Activated CD8-positive, alpha-beta memory T cell treated with anti-CD3 and anti-CD28 coated beads, Interleukin-2, amount 10 ng/mL, durations not matched to agents 7 days and 5 days (primary cell): ENCODE measurements around the gene MGAT5B. TPM values are rescaled to one million over a fixed set of nuclear protein-coding genes. Genes with fewer than 3 reads are reported as not detected.

Experiments used
- ATAC-seq: fragments of 150-1000 bp; cut with Tn5 transposase; one replicate; pipeline ENCODE4 v1.10.0; 2021; ENCODE audit warnings: moderate library complexity
- CTCF ChIA-PET: fragments of 350-600 bp; sonication (Branson Sonifier 250); formaldehyde crosslinking; loops from one replicate; lab custom pipeline; 2021; ENCODE audit warnings: antibody characterized with exemption; lab: Charles Lee
- DNase-seq: peaks from one replicate; pipeline ENCODE4 v3.0.0-alpha.2; 2020
- H3K27ac Mint-ChIP-seq: one replicate; pipeline ENCODE4 v1.8.0; 2021; ENCODE audit warnings: mild to moderate bottlenecking, mixed read lengths
- H3K27me3 Mint-ChIP-seq: one replicate; pipeline ENCODE4 v1.8.0; 2021; ENCODE audit warnings: mixed read lengths
- H3K36me3 Mint-ChIP-seq: one replicate; pipeline ENCODE4 v1.8.0; 2021; ENCODE audit warnings: mild to moderate bottlenecking, mixed read lengths
- H3K4me1 Mint-ChIP-seq: one replicate; pipeline ENCODE4 v1.8.0; 2021; ENCODE audit warnings: mixed read lengths
- H3K4me3 Mint-ChIP-seq: one replicate; pipeline ENCODE4 v1.8.0; 2021; ENCODE audit warnings: mild to moderate bottlenecking, moderate library complexity, mixed read lengths
- H3K9me3 Mint-ChIP-seq: one replicate; pipeline ENCODE4 v1.8.0; 2022; ENCODE audit warnings: low read depth, mixed read lengths
- total RNA-seq, 2 experiments: library from RNA; stranded (reverse); gene quantifications; one replicate each; pipeline ENCODE4 v1.2.3, GENCODE V29; 2021

MGAT5B gene
- total RNA-seq, 2 experiments from 2014 or later = 0.18 to 0.68 TPM

DNA sequence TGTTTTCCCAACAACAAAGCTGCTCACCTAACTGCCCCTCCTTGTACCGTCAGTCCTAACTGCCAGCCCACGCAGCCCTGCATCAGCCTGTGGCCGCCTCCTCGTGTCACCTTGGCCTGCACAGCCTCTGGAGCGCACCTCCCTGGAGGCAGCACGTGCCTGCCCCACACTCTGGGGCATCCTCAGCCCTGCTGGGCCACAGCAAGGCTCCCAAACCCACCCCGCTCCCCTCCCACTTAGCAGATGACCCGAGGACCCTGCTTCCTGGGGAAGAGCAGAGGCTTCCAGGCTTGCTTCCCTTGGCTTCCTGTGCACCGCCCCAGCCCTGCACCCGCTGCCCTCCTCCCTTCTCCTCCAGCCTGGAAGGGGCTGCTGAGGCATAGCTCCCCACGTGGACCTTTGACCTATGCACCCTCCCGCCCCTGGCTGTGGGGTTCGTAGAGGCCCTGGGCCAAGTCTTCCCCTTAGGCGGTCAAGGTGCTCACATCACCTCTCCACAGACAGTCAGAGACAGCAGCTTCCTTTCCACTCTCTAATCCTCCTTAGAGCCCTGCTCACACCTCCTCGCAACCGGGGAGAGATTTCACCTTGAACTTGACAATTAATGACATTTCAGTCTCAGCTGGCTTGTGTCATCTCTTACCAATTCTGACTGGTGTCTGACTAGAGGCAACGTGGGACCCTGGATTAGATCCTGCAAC lies 115.0 kb downstream of the MGAT5B start:
- H3K9me3 Mint-ChIP-seq = peaks cover 2% of the 10 kb centered on the region
- no peak for ATAC-seq
- H3K4me3 Mint-ChIP-seq = no peak overlapping the region
- peaks cover under 1% of the 10 kb centered on the region for H3K36me3 Mint-ChIP-seq
- H3K27ac Mint-ChIP-seq = peak overlapping the region; percentile 73
- CTCF ChIA-PET = no interaction called here
- peaks cover 18% of the 10 kb centered on the region for H3K4me1 Mint-ChIP-seq
- H3K27me3 Mint-ChIP-seq = no peaks in the 10 kb centered on the region
- DNase-seq = no peak

DNA sequence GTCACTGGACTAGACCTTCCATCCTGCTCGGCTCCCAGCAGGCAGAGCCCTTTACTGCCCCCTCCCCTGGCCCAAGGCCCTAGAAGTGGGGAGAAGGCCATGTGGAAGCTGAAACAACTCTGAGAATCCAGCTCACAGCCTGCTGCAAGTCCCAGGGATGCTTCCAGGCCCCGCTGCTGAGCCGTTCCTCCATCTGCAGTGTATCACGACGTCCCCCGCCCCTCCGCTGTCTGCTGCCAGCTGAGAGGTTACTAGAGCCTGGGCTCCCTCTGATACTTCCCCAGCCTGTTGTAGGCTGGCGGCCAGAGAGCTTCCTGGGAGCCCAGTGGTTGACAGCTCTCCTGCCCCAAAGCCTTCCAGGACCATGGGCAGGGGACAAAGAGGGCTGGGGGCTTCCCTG lies 118.2 kb downstream of the MGAT5B start:
- DNase-seq (no peak), ATAC-seq (no peak)
- H3K36me3 Mint-ChIP-seq = no peaks in the 10 kb centered on the region
- H3K27ac Mint-ChIP-seq = no peak overlapping the region
- no peak overlapping the region for H3K4me3 Mint-ChIP-seq
- H3K27me3 Mint-ChIP-seq = no peaks in the 10 kb centered on the region
- CTCF ChIA-PET = no interaction called here
- no peaks in the 10 kb centered on the region for H3K9me3 Mint-ChIP-seq
- H3K4me1 Mint-ChIP-seq = peaks cover 18% of the 10 kb centered on the region

DNA sequence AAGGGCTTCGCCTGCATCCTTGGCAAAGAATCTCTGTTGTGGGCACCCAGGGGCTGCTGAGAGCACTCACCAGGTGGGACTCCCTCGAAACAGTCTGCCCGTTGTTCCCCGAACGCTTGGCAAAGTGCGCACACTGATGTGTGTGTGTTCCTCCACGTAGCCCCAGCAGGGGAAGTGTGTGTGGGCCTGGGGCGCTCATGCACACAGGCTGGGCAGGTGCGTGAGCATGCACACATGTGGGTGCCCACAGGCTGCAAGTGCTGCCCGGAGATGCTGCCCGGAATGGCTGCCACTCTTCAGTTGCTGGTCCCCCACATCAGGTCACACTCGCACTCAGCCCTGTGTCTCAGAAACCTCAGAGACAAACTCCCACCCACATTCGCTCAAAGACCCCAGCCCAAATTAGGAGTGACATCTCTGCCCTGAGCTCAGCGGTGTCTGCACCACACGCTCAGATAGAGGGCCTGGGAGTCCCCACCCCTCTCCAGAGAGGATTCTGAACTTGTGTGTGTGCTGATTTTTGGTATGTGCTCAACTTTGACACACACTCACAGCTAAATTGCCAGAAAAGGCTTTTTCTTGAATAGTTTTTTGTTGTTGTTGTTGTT lies 119.4 kb downstream of the MGAT5B start:
- CTCF ChIA-PET = no interaction called here
- no peaks in the 10 kb centered on the region for H3K27me3 Mint-ChIP-seq
- H3K36me3 Mint-ChIP-seq = no peaks in the 10 kb centered on the region
- peaks cover 9% of the 10 kb centered on the region for H3K4me1 Mint-ChIP-seq
- H3K4me3 Mint-ChIP-seq = no peak overlapping the region
- no peak overlapping the region for H3K27ac Mint-ChIP-seq
- no peak for ATAC-seq
- H3K9me3 Mint-ChIP-seq = no peaks in the 10 kb centered on the region
- no peak for DNase-seq

DNA sequence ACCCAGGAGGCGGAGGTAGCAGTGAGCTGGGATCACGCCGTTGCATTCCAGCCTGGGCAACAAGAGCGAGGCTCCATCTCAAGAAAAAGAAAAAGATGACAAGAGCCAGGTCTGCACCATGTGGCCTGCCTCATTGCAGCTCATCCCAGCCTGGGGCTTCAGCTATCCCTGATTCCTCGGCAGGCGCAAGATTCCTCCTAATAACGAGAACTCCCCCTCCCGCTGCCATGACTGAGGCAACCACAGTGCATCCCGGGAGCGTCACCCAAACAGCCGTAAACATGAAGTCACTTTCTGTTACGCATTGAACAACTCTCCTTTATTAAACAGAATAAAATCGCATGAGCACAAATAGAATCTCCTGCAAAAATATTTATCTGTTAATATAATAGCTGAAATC lies 120.6 kb downstream of the MGAT5B start:
- Mint-ChIP-seq H3K4me3 (no peak overlapping the region), H3K9me3 (no peaks in the 10 kb centered on the region), H3K27me3 (no peaks in the 10 kb centered on the region), H3K27ac (no peak overlapping the region), H3K36me3 (no peaks in the 10 kb centered on the region), H3K4me1 (peaks cover 4% of the 10 kb centered on the region)
- ATAC-seq (no peak), DNase-seq (no peak)
- CTCF ChIA-PET = interaction anchor here (1.8 kb wide), 1 partner anchor 120 kb away, joined by 5 read pairs; the partner anchor contains the start of gene MGAT5B

DNA sequence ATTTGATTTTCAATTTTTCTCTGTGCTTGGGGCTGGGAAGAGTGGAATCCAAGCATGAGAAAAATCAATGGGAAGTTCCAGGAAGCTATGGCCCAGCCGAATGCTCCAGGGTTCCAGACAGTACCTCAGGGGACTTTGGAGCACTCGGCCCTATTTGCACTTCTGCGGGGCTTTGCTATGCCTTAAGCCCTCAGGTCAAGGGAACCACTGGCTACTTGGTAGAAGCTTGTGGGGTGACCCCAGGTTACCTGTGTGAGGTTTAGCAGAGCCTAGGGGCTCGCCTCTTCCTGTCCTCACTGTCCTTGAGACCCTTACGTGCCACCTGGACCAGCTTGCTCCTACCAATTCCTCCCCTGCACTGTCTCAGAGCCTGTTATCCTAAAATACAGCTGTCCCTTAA lies 121.3 kb downstream of the MGAT5B start:
- CTCF ChIA-PET = interaction anchor here (1.8 kb wide), 1 partner anchor 121 kb away, joined by 5 read pairs; the partner anchor contains the start of gene MGAT5B
- no peaks in the 10 kb centered on the region for H3K36me3 Mint-ChIP-seq
- no peak for ATAC-seq

DNA sequence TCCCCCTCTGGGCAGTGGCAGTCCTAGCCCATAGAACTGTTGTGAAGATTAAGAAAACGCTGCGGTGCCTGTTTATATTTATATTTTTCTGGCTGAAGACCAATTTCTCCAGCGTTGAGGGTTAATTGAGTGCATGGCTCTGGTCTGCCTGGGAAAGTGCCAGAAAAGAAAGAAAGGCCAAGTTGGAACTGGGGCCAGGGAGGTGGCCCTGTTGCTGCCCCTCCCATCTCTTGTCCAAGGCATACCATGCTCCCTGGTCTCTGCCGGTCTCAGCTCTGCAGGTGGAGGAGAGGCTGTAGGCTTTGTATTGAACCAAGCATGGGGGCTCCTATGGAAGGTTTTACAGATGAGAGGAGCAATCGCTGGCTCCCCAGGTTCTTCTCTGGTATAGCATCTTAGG lies 124.7 kb downstream of the MGAT5B start:
- H3K9me3 Mint-ChIP-seq = no peaks in the 10 kb centered on the region
- ATAC-seq = no peak
- no peaks in the 10 kb centered on the region for H3K36me3 Mint-ChIP-seq
- DNase-seq = no peak
- H3K4me3 Mint-ChIP-seq = no peak overlapping the region
- no peak overlapping the region for H3K27ac Mint-ChIP-seq
- peaks cover 23% of the 10 kb centered on the region for H3K4me1 Mint-ChIP-seq
- no peaks in the 10 kb centered on the region for H3K27me3 Mint-ChIP-seq
- CTCF ChIA-PET = interaction anchor here (1.3 kb wide), 1 partner anchor 73 kb away, joined by 4 read pairs; no protein-coding TSS in a partner anchor

More for the DNA sequence above, 121.3 kb downstream of the MGAT5B start:
- no peaks in the 10 kb centered on the region for H3K27me3 Mint-ChIP-seq
- no peak for DNase-seq
- no peak overlapping the region for H3K4me3 Mint-ChIP-seq
- peaks cover 11% of the 10 kb centered on the region for H3K4me1 Mint-ChIP-seq
- H3K9me3 Mint-ChIP-seq = no peaks in the 10 kb centered on the region
- no peak overlapping the region for H3K27ac Mint-ChIP-seq

DNA sequence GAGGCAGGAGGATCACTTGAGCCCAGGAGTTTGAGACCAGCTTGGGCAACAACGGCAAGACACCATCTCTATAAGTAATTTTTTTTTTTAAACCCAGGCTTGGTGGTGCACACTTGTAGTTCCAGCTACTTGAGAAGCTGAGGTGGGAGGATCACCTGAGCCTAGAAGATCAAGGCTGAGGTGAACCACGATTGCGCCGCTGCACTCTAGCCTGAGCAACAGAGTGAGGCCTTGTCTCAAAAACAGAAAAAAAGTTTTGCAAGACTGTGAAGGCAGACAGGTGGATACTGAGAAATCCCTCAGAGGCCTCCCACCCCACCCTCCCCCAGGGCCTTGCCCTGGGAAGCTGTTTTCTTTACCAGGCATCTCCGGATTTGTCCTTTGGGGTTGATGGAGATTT lies 125.4 kb downstream of the MGAT5B start:
- CTCF ChIA-PET = no interaction called here
- Mint-ChIP-seq H3K9me3 (no peaks in the 10 kb centered on the region), H3K4me1 (peaks cover 31% of the 10 kb centered on the region), H3K27me3 (no peaks in the 10 kb centered on the region), H3K4me3 (no peak overlapping the region), H3K36me3 (no peaks in the 10 kb centered on the region), H3K27ac (no peak overlapping the region)
- no peak for ATAC-seq
- no peak for DNase-seq

DNA sequence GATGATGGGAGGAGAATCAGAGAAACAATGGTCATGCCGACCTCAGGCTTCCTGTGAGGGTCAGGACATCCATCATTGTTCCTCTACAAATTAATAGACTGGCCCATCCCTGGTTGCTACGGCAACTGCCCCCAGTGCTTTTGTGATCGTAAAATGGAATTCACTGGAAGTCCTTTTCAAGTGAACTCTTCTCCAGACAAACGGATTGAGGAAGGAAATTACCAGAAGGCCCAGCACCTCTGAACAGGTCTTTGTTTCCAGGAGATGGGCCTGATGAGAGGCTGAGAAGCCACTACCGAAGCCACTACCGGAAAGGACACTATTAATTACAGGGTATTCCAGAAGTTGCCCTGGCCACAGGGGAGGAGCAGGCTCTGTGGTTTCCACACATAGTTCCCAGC lies 126.0 kb downstream of the MGAT5B start:
- Mint-ChIP-seq H3K4me1 (peaks cover 36% of the 10 kb centered on the region), H3K4me3 (no peak overlapping the region), H3K36me3 (no peaks in the 10 kb centered on the region), H3K9me3 (no peaks in the 10 kb centered on the region), H3K27me3 (no peaks in the 10 kb centered on the region), H3K27ac (no peak overlapping the region)
- no peak for ATAC-seq
- CTCF ChIA-PET = interaction anchor here (0.8 kb wide), 1 partner anchor 62 kb away, joined by 3 read pairs; no protein-coding TSS in a partner anchor
- DNase-seq = no peak

DNA sequence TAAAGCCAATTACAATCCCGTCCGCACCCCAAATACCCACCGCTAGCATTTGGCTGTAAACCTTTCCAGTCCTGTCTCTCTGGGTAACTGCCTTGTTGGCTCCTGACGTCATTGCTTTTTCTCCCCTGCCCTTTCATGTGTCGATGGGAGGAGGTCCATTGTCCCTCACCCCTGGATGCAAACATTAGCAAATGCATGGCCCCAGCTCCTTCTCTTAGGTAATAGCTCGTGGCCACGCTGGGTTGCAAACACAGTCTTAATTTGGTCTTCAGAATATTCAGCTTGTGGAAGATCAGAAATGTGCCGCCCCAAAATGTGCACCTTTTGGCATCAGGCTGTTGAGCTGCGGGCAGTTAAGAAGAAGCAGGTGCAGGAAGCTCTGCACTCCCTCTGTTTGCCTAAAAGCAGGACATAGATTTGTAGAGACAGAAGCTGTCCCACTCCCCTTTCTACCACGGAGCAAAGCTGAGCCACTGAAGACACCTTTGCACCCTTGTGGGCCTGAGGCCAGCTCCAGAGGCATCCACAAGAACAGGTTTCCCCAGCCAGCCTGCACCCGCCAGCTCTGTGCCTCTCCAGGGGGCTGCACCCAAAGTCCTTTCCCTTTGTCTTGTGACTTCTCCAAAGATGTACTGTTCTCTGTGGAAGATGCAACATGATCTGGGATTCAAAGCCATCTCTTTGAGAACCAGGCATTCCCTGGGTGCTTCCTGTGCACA lies 127.3 kb downstream of the MGAT5B start:
- Mint-ChIP-seq H3K4me3 (no peak overlapping the region), H3K9me3 (no peaks in the 10 kb centered on the region), H3K27me3 (no peaks in the 10 kb centered on the region), H3K27ac (peak overlapping the region; percentile 19), H3K36me3 (no peaks in the 10 kb centered on the region), H3K4me1 (peaks cover 42% of the 10 kb centered on the region)
- no peak for ATAC-seq
- no peak for DNase-seq
- CTCF ChIA-PET = interaction anchor here (0.7 to 1.2 kb wide), 2 partner anchors 128 to 293 kb away, joined by 3 read pairs; partner anchors contain the start of gene MGAT5B

DNA sequence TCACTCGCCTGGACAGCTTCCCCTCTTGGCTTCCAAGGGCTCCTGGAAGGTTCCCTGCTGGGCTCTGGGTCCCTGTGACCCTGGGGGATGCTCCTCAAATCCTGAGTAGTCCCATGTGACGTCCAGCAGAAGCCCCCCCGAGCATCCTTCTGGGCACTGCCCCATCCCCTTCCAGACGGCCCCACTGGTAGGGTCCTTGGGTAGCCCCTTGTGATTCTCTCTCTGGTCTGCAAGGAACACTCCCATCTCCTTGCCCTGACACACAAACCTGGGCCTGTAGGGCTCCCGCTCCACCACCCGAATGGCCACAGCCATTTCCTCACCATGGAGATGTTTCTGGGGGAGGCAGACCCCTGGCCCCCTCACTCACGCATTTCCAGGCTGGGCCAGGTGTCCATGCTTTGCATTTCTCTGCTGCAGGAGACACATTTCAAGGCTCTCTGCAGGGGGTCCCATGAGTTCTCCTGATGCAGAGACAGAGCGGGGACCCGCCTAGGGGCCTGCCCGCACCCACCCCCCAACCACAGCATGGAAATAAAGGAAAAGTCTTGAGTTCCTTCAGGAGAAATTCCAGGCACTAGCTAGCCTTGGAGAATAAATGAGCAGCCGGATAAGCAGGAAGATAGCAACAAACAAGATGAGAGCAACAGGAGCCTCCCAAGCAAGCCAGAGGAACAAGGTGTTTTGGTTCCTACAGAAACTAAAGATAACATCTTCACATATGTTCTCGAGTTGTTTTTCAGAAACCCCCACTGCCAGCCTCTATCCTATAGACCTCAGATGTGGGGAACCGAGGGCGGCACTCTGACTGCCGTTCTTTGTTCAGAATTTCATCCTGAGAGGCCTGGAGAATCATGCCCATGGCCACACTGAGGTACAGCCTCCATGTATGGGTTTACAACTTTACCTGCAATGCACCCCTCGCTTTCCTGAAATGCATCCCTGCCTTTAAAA lies 128.8 kb downstream of the MGAT5B start:
- H3K36me3 Mint-ChIP-seq = no peaks in the 10 kb centered on the region
- no peaks in the 10 kb centered on the region for H3K9me3 Mint-ChIP-seq
- ATAC-seq = no peak
- H3K4me1 Mint-ChIP-seq = peaks cover 43% of the 10 kb centered on the region
- CTCF ChIA-PET = interaction anchor here (0.5 kb wide), 1 partner anchor 342 kb away, joined by 3 read pairs; no protein-coding TSS in a partner anchor
- H3K4me3 Mint-ChIP-seq = peak overlapping the region; percentile 11
- H3K27ac Mint-ChIP-seq = peak overlapping the region; percentile 87
- H3K27me3 Mint-ChIP-seq = no peaks in the 10 kb centered on the region
- DNase-seq = no peak

DNA sequence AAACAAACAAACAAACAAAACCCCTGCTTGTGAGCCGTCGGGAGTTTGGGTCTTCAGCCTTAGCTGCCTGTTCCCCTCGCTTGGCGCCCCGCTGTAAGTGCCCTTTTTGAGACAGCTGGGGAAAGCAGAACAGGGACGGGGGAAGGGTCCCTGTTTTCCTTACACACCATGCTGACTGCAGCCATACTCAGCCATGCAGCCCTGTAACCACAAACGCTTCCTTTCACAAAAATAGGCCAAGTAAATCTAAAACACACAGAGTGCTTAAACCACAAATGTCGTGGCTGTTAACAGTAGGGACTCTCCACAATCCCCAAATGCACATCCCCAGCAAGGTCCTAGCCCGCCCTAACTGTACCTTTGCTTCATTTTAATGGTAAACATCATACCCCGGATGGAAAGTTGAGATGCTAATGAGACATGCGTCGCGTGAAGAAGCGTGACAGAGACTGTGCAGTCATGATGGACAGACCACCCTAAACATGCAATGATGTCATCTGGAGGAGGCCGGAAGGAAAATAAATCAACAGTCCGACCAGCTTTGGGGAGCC lies 129.9 kb downstream of the MGAT5B start:
- no peaks in the 10 kb centered on the region for H3K9me3 Mint-ChIP-seq
- H3K4me1 Mint-ChIP-seq = peaks cover 43% of the 10 kb centered on the region
- no peaks in the 10 kb centered on the region for H3K36me3 Mint-ChIP-seq
- H3K27ac Mint-ChIP-seq = peak overlapping the region; percentile 87
- CTCF ChIA-PET = interaction anchor here (0.9 to 1.6 kb wide), 3 partner anchors 14 to 58 kb away, joined by 3 to 4 read pairs (median 3); no protein-coding TSS in a partner anchor
- DNase-seq (peak; percentile 88), ATAC-seq (peak; percentile 89)
- peak overlapping the region; percentile 48 for H3K4me3 Mint-ChIP-seq
- no peaks in the 10 kb centered on the region for H3K27me3 Mint-ChIP-seq

DNA sequence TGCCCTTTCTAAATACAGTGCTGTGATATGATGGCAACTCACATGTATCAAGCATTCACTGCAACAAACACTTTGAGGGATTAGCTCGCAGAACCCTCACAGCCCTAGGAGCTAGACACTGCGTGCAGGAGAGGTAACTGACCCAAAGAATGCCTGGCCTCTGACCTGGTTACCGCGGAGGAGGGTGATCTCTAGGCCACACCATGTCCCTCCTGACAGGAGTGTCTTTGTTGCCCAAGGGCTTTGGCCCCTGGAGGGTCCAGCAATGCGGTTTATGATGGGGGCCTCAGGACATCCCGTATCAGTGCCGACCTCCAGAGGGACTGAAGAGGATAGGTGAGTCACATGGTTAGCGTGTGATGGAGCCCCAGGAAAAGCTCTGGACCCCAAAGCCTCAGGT lies 130.6 kb downstream of the MGAT5B start:
- peaks cover 39% of the 10 kb centered on the region for H3K4me1 Mint-ChIP-seq
- DNase-seq (no peak), ATAC-seq (no peak)
- peak overlapping the region; percentile 48 for H3K4me3 Mint-ChIP-seq
- H3K36me3 Mint-ChIP-seq = no peaks in the 10 kb centered on the region
- no peaks in the 10 kb centered on the region for H3K27me3 Mint-ChIP-seq
- peak overlapping the region; percentile 87 for H3K27ac Mint-ChIP-seq
- H3K9me3 Mint-ChIP-seq = no peaks in the 10 kb centered on the region
- CTCF ChIA-PET = interaction anchor here (0.5 to 1.6 kb wide), 6 partner anchors 13 to 133 kb away, joined by 3 to 4 read pairs (median 3); no protein-coding TSS in a partner anchor
